Loucy (cell line): ENCODE measurements around the gene PREX1.

Experiments used
- EZH2phosphoT487 ChIP-seq: fragments of 200-600 bp; IDR thresholded peaks from 2 replicates; pipeline ENCODE4 v1.6.1; 2018; ENCODE audit warnings: antibody characterized with exemption, mild to moderate bottlenecking, moderate library complexity, borderline replicate concordance
- TF ChIP-seq, protein P1 (sequence below): fragments of 200-600 bp; sonication (generic); conservative IDR thresholded peaks from 2 replicates; pipeline ENCODE4 v1.5.1; 2014; ENCODE audit warnings: mild to moderate bottlenecking, antibody characterized with exemption, low read length

DNA sequence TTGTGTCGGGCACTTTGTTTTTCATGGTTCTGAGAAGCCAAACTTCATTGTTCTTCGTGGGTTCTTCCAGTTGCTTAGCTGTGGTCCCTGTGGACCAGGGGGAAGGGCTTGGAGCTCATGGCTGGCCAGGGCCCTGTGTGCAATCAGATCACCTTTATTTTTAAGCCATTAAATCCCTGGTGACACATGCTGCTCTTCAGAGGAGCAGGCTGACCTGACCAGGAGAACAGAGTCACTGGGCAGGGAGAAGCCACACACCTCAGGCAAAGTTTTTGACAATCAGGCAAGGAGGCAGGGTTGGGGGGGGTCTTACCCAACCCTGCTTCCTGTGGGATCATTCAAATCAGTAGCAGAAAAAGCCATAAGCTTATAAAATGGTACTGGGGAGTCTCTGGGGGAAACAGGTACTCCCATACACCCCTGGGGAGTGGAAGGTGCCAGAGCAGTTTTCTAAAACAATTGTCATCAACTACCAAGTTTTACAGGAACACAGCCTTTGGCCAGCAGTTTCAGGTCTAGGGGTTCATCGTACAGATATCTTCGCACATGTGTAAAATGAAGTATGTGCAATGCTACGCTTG, 37.0 kb upstream of the PREX1 start:
- TF ChIP-seq EZH2phosphoT487 = no peak
- TF ChIP-seq, protein P1, sequence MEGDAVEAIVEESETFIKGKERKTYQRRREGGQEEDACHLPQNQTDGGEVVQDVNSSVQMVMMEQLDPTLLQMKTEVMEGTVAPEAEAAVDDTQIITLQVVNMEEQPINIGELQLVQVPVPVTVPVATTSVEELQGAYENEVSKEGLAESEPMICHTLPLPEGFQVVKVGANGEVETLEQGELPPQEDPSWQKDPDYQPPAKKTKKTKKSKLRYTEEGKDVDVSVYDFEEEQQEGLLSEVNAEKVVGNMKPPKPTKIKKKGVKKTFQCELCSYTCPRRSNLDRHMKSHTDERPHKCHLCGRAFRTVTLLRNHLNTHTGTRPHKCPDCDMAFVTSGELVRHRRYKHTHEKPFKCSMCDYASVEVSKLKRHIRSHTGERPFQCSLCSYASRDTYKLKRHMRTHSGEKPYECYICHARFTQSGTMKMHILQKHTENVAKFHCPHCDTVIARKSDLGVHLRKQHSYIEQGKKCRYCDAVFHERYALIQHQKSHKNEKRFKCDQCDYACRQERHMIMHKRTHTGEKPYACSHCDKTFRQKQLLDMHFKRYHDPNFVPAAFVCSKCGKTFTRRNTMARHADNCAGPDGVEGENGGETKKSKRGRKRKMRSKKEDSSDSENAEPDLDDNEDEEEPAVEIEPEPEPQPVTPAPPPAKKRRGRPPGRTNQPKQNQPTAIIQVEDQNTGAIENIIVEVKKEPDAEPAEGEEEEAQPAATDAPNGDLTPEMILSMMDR = no peak
